Measurements from ENCODE around the gene EIF4G2. TPM values are rescaled to one million over a fixed set of nuclear protein-coding genes. Genes with fewer than 3 reads are reported as not detected.

EIF4G2 gene
- polyA plus RNA-seq, result 100 to 1,000 TPM; 208 to 449 (median 245) TPM
- long read RNA-seq, donor 1, transcript EIF4G2-201 (22 exons, 3,978 nt), result major isoform, 37 of 326 reads
- long read RNA-seq, donor 1, transcript EIF4G2-204 (3 exons, 690 nt), result minor isoform, 8 of 326 reads
- long read RNA-seq, donor 1, transcript EIF4G2-228 (2 exons, 523 nt), result minor isoform, 12 of 326 reads
- long read RNA-seq, donor 1, partial matches to known transcripts, result 256 of 326 reads
- long read RNA-seq, donor 1, other reads (novel, unspliced or antisense), result 0 of 326 reads
- long read RNA-seq, donor 2, transcript EIF4G2-201 (22 exons, 3,978 nt), result major isoform, 13 of 43 reads
- long read RNA-seq, donor 2, partial matches to known transcripts, result 20 of 43 reads
- long read RNA-seq, donor 2, other reads (novel, unspliced or antisense), result 0 of 43 reads
- long read RNA-seq, donor 3, transcript EIF4G2-228 (2 exons, 523 nt), result major isoform, 7 of 123 reads
- long read RNA-seq, donor 3, partial matches to known transcripts, result 107 of 123 reads
- long read RNA-seq, donor 3, other reads (novel, unspliced or antisense), result 0 of 123 reads
- long read RNA-seq, donor 4, partial matches to known transcripts, result 0 of 1 reads
- long read RNA-seq, donor 4, other reads (novel, unspliced or antisense), result 0 of 1 reads
- long read RNA-seq, donor 5, partial matches to known transcripts, result 9 of 14 reads
- long read RNA-seq, donor 5, other reads (novel, unspliced or antisense), result 0 of 14 reads
- long read RNA-seq, donor 6, transcript EIF4G2-202 (21 exons, 3,346 nt), result minor isoform, 5 of 122 reads
- long read RNA-seq, donor 6, transcript EIF4G2-204 (3 exons, 690 nt), result minor isoform, 9 of 122 reads
- long read RNA-seq, donor 6, transcript EIF4G2-201 (22 exons, 3,978 nt), result major isoform, 19 of 122 reads
- long read RNA-seq, donor 6, transcript EIF4G2-228 (2 exons, 523 nt), result minor isoform, 7 of 122 reads
- long read RNA-seq, donor 6, partial matches to known transcripts, result 81 of 122 reads
- long read RNA-seq, donor 6, other reads (novel, unspliced or antisense), result 0 of 122 reads
- long read RNA-seq, donor 7, result 0 reads
- long read RNA-seq, donor 8, partial matches to known transcripts, result 0 of 10 reads
- long read RNA-seq, donor 8, other reads (novel, unspliced or antisense), result 0 of 10 reads
- long read RNA-seq, donor 9, partial matches to known transcripts, result 5 of 10 reads
- long read RNA-seq, donor 9, other reads (novel, unspliced or antisense), result 0 of 10 reads
- long read RNA-seq, donor 10, transcript EIF4G2-228 (2 exons, 523 nt), result minor isoform, 12 of 450 reads
- long read RNA-seq, donor 10, transcript EIF4G2-204 (3 exons, 690 nt), result minor isoform, 9 of 450 reads
- long read RNA-seq, donor 10, transcript EIF4G2-202 (21 exons, 3,346 nt), result minor isoform, 7 of 450 reads
- long read RNA-seq, donor 10, transcript EIF4G2-201 (22 exons, 3,978 nt), result major isoform, 32 of 450 reads
- long read RNA-seq, donor 10, partial matches to known transcripts, result 383 of 450 reads
- long read RNA-seq, donor 10, other reads (novel, unspliced or antisense), result 0 of 450 reads

DNA sequence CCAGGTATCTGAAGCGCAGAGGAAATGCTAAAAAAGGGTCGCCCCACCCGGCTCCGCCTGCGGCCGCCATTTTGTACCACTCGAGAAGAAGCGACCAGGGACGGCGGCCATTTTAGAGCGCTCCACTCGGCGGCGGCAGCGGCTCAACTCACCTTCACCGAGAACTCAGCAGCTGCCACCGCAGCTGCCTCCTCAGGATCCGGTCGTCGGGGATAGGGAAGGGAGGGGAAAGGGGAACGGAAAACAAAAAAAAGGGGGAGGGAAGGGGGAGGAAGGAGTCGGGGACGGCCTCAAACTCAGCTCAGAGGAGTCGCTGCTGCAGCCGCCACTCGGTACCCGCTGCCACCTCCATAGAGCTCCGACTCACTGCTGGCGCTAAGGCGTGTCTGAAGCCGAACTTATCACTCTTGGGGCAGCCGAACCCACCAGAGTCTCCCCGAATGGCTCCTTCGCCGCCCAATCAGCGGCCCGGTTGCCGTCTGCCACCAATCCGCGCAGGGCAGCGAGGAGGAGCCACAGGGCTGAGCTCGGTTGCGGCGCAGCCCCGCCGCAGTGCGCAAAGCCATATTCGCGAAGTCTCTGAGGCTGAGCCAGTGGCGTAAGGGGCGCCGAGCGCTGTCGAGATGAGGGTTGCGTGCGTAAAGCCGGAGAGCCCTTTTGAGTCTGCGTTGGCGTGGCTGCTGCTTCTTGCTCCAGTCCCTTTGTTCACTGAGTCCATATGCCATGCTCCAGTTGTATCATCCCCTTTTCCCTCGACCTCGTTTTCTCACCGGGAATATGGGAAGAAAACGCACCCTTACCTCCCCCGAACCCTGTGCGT lies at the start of gene EIF4G2:
EIF4G2 (minus strand) TSS at position 374 of the 820 bp plus-strand sequence.
- Histone ChIP-seq H3K36me3 (ENCODE audit: control insufficient read depth in 3 of 3, insufficient read depth in 2 of 3, low read depth in 1 of 3, low read length in 3 of 3) (peaks cover 3 to 25% (median 18%) of the 10 kb centered on the region in 3 donors), H3K9me3 (ENCODE audit: control insufficient read depth in 2 of 2, insufficient read depth in 1 of 2, low read depth in 1 of 2, low read length in 1 of 2) (no peaks in the 10 kb centered on the region), H3K4me3 (ENCODE audit: low read depth in 1 of 3, low read length in 3 of 3) (peak within 1 kb of the TSS; percentile 85 to 94 (median 86)), H3K27ac (ENCODE audit: low read depth in 1 of 3, low read length in 2 of 3) (peak within 1 kb of the TSS; percentile 96 to 99 (median 96)), H3K4me1 (ENCODE audit: control insufficient read depth in 3 of 3, insufficient read depth in 2 of 3, low read depth in 1 of 3, low read length in 2 of 3) (peaks cover 2 to 7% (median 3%) of the 10 kb centered on the region in 3 donors), H3K27me3 (ENCODE audit: control insufficient read depth in 3 of 3, insufficient read depth in 3 of 3, low read length in 3 of 3) (no peaks in the 10 kb centered on the region)
- DNase-seq, result peak; percentile 99 to 100
- WGBS, 3 donors, result 0% methylated on average over 55 to 65 of the region's 65 CpGs
- FAIRE-seq, result no peak

DNA sequence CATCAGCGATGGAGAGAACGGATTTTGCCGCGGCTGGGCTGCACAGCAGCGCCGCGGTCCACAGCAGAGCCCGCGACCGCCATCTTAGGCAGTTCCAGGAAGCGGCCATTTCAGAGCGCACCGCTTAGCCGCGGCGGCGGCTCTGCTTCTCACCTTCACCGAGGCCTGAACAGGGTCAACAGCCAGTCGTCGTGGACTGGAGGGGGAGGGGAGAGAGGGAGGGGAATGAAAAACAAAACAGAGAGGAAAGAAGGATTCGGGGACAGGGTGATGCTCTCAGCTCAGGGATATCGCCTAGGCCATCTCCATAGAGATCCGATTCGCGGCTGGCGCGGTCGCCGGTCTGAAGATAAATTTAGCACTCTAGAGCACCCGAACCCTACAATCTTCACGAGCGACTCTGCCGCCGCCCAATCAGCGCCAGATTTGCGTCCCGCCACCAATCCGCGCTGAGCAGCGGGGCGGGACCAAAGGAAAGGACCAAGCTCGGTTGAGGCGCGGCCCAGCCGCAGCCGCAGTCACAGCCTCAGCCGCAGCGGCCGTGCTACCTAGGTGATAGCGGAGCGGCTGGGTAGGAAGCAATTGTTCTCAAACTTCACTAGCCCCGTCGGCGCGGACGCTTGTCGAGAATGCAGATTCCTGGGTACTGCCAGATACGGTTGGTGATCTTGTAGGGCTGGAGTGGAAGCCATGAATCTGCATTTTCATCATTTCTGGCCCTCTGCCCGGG lies 49.1 kb upstream of the EIF4G2 start, which contains the start of gene ZBED5:
ZBED5 (minus strand) TSS at position 345 of the 730 bp plus-strand sequence. CDS start 3,108 bp downstream, outside the sequence.
- 0% methylated on average over 59 of the region's 59 CpGs for WGBS, 3 donors
- FAIRE-seq, result no peak

DNA sequence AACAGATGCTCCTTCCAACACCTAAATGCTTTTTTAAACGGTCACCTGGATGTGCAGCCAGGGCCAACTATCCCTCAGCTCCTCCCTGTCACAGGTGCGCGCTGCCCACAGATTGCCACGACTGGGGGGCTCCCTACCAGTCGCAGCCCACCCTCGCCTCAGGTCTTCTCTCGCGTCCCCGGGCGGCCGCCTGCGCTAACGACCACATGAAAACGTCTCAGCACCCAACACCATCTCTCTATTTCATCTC lies 48.7 kb upstream of the EIF4G2 start:
- FAIRE-seq, result no peak
- DNase-seq, result no peak
- H3K36me3 ChIP-seq (ENCODE audit: control insufficient read depth in 3 of 3, insufficient read depth in 2 of 3, low read depth in 1 of 3, low read length in 3 of 3), result peaks cover 0 to 9% (median 0%) of the 10 kb centered on the region in 3 donors
- H3K4me1 ChIP-seq (ENCODE audit: control insufficient read depth in 3 of 3, insufficient read depth in 2 of 3, low read depth in 1 of 3, low read length in 2 of 3), result peaks cover 0 to 7% (median 2%) of the 10 kb centered on the region in 3 donors
- H3K9me3 ChIP-seq (ENCODE audit: control insufficient read depth in 2 of 2, insufficient read depth in 1 of 2, low read depth in 1 of 2, low read length in 1 of 2), result no peaks in the 10 kb centered on the region
- H3K27me3 ChIP-seq (ENCODE audit: control insufficient read depth in 3 of 3, insufficient read depth in 3 of 3, low read length in 3 of 3), result no peaks in the 10 kb centered on the region
- H3K27ac ChIP-seq (ENCODE audit: low read depth in 1 of 3, low read length in 2 of 3), result peak overlapping the region; percentile 89 to 98 (median 97)
- H3K4me3 ChIP-seq (ENCODE audit: low read depth in 1 of 3, low read length in 3 of 3), result peak overlapping the region; percentile 80 to 84 (median 81)
- WGBS, 3 donors, result 0 to 1% (median 0%) methylated on average over 14 of the region's 14 CpGs

More for the DNA sequence above, 49.1 kb upstream of the EIF4G2 start, which contains the start of gene ZBED5:
- H3K9me3 ChIP-seq (ENCODE audit: control insufficient read depth in 2 of 2, insufficient read depth in 1 of 2, low read depth in 1 of 2, low read length in 1 of 2), result no peaks in the 10 kb centered on the region
- peak; percentile 99 for DNase-seq
- peaks cover 0 to 9% (median 0%) of the 10 kb centered on the region in 3 donors for H3K36me3 ChIP-seq (ENCODE audit: control insufficient read depth in 3 of 3, insufficient read depth in 2 of 3, low read depth in 1 of 3, low read length in 3 of 3)
- H3K27me3 ChIP-seq (ENCODE audit: control insufficient read depth in 3 of 3, insufficient read depth in 3 of 3, low read length in 3 of 3), result no peaks in the 10 kb centered on the region
- H3K27ac ChIP-seq (ENCODE audit: low read depth in 1 of 3, low read length in 2 of 3), result peak within 1 kb of the TSS; percentile 89 to 98 (median 97)
- H3K4me1 ChIP-seq (ENCODE audit: control insufficient read depth in 3 of 3, insufficient read depth in 2 of 3, low read depth in 1 of 3, low read length in 2 of 3), result peaks cover 0 to 7% (median 2%) of the 10 kb centered on the region in 3 donors
- H3K4me3 ChIP-seq (ENCODE audit: low read depth in 1 of 3, low read length in 3 of 3), result peak within 1 kb of the TSS; percentile 80 to 84 (median 81)

DNA sequence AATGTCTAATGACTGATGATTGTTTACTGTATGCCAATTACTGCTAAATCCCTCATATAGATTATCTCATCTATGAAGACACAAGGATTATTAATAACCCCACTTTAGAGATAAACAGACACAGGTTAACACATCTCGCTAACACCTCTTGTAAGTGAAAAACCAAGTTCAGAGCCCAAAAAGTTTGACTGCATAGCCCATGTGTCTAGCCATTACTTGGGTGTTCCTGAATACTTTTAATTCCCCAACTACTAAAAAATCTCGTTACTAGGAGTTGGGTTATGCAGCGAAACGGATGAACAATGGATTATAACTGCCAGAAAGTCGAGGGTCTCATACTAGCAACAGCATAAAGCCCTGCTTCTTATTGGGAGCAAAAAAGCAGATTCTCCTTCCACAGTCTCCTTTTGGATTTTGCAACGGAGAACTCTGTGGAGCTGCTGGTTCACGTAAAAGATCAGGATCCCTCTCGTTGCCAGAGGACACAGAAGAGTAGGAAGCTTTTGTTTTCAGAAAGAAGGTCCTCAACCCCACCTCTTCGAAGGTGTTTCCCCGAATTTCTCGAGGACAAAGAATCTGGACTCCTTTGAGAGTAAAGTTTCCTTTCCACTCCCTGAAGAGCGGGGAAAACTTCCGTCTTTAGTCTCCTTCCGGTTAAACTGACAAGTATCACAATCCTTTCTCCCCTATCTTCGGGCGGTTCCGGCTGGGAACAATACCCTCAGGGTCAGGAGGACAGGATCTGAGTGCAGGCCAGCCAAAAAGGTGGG lies 48.1 kb upstream of the EIF4G2 start:
- no peaks in the 10 kb centered on the region for H3K27me3 ChIP-seq (ENCODE audit: control insufficient read depth in 3 of 3, insufficient read depth in 3 of 3, low read length in 3 of 3)
- peaks cover 0 to 7% (median 2%) of the 10 kb centered on the region in 3 donors for H3K4me1 ChIP-seq (ENCODE audit: control insufficient read depth in 3 of 3, insufficient read depth in 2 of 3, low read depth in 1 of 3, low read length in 2 of 3)
- no peaks in the 10 kb centered on the region for H3K9me3 ChIP-seq (ENCODE audit: control insufficient read depth in 2 of 2, insufficient read depth in 1 of 2, low read depth in 1 of 2, low read length in 1 of 2)
- 0 to 3% (median 1%) methylated on average over 17 of the region's 17 CpGs for WGBS, 3 donors
- H3K4me3 ChIP-seq (ENCODE audit: low read depth in 1 of 3, low read length in 3 of 3), result peak overlapping the region; percentile 80 to 84 (median 81)
- no peak for FAIRE-seq
- peak in 1 of 2 donors; percentile 86 for DNase-seq
- H3K27ac ChIP-seq (ENCODE audit: low read depth in 1 of 3, low read length in 2 of 3), result peak overlapping the region; percentile 89 to 98 (median 97)
- H3K36me3 ChIP-seq (ENCODE audit: control insufficient read depth in 3 of 3, insufficient read depth in 2 of 3, low read depth in 1 of 3, low read length in 3 of 3), result peaks cover 0 to 9% (median 0%) of the 10 kb centered on the region in 3 donors

DNA sequence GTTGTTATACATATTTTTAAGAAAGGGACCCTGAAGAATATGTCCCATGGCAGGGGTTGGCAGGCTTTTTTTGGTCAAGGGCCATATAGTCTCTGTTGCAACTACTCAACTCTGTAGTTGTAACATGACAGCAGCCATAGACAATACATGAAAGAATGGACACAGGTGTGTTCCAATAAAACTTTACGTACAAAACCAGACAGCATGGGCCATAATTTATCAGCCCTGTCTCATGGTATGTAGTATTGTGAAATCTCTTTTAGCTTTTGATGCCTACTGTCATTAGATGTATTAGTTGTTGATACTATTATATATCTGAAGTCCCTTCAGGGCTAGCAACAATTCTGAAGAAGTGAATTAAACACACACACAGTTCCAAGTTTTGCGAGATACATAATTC lies 46.6 kb upstream of the EIF4G2 start:
- FAIRE-seq (no peak), DNase-seq (no peak)
- H3K36me3 ChIP-seq (ENCODE audit: control insufficient read depth in 3 of 3, insufficient read depth in 2 of 3, low read depth in 1 of 3, low read length in 3 of 3), result peaks cover 0 to 9% (median 0%) of the 10 kb centered on the region in 3 donors
- H3K9me3 ChIP-seq (ENCODE audit: control insufficient read depth in 2 of 2, insufficient read depth in 1 of 2, low read depth in 1 of 2, low read length in 1 of 2), result no peaks in the 10 kb centered on the region
- H3K4me1 ChIP-seq (ENCODE audit: control insufficient read depth in 3 of 3, insufficient read depth in 2 of 3, low read depth in 1 of 3, low read length in 2 of 3), result peaks cover 0 to 7% (median 2%) of the 10 kb centered on the region in 3 donors
- no peak overlapping the region for H3K27ac ChIP-seq (ENCODE audit: low read depth in 1 of 3, low read length in 2 of 3)
- no peaks in the 10 kb centered on the region for H3K27me3 ChIP-seq (ENCODE audit: control insufficient read depth in 3 of 3, insufficient read depth in 3 of 3, low read length in 3 of 3)
- 95 to 98% (median 96%) methylated on average over 2 of the region's 2 CpGs for WGBS, 3 donors
- H3K4me3 ChIP-seq (ENCODE audit: low read depth in 1 of 3, low read length in 3 of 3), result no peak overlapping the region

DNA sequence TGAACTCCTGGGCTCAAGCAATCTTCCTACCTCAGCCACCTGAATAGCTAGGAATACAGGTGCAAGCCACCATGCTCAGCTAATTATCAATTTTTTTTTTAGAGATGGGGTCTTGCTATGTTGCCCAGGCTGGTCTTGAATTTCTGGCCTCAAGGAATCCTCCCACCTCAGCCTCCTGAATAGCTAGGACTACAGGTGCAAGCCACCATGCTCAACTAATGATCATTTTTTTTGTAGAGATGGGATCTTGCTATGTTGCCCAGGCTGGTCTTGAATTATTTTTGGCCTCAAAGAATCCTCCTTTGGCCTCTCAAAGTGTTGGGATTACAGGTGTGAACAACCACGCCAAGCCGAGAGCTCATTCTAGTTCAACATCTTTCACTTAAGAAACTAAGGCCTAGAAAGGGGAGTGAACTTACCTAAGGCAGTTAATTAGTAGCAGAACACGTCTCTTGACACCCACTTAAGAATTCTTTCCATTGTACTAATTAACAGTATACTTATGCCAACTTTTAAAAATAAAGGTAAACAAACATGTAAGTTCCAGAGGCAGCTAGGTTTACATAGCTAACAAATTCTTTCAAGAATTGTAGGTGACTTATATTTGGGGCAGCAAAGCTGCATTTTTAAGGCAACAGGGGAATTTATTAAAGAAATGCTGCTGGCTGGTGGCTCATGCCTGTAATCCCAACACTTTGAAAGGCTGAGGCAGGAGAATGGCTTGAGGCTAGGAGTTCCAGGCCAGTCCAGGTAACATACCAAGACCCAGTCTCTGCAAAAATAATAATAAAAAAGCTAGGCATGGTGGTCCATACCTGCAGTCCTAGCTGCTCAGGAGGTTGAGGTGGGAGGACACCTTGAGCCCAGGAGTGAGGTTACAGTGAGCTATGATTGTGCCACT lies 39.5 kb upstream of the EIF4G2 start:
- H3K27ac ChIP-seq (ENCODE audit: low read depth in 1 of 3, low read length in 2 of 3), result no peak overlapping the region
- no peak for DNase-seq
- peaks cover 0 to 10% (median 0%) of the 10 kb centered on the region in 3 donors for H3K4me1 ChIP-seq (ENCODE audit: control insufficient read depth in 3 of 3, insufficient read depth in 2 of 3, low read depth in 1 of 3, low read length in 2 of 3)
- no peaks in the 10 kb centered on the region for H3K27me3 ChIP-seq (ENCODE audit: control insufficient read depth in 3 of 3, insufficient read depth in 3 of 3, low read length in 3 of 3)
- no peak overlapping the region for H3K4me3 ChIP-seq (ENCODE audit: low read depth in 1 of 3, low read length in 3 of 3)
- FAIRE-seq, result no peak
- WGBS, 3 donors, result 89 to 93% (median 90%) methylated on average over 3 of the region's 3 CpGs
- no peaks in the 10 kb centered on the region for H3K9me3 ChIP-seq (ENCODE audit: control insufficient read depth in 2 of 2, insufficient read depth in 1 of 2, low read depth in 1 of 2, low read length in 1 of 2)
- H3K36me3 ChIP-seq (ENCODE audit: control insufficient read depth in 3 of 3, insufficient read depth in 2 of 3, low read depth in 1 of 3, low read length in 3 of 3), result no peaks in the 10 kb centered on the region

Data from small intestine (tissue), 16 donors.